T-helper 2 cell (primary cell): ENCODE measurements around the gene C12orf50.
A peak's percentile ranks its signal among the peaks of the same experiment; 100 is the strongest.
"Not testable (repeated sequence)": the region's sequence is repeated elsewhere in the genome, so short reads cannot be mapped to it uniquely, and the experiment has no call there.

Experiments used
- DNase-seq, 5 experiments: peaks; one replicate each; pipeline versions ENCODE4 v3.0.0 to v3.0.0-alpha.2; 2012 to 2022

C12orf50 gene

GRCh38 chr12:87988534-87988933, 40.7 kb downstream of the C12orf50 start:
- no peak for DNase-seq

GRCh38 chr12:87985069-87985675, 44.0 kb downstream of the C12orf50 start:
- DNase-seq = no peak

DNA sequence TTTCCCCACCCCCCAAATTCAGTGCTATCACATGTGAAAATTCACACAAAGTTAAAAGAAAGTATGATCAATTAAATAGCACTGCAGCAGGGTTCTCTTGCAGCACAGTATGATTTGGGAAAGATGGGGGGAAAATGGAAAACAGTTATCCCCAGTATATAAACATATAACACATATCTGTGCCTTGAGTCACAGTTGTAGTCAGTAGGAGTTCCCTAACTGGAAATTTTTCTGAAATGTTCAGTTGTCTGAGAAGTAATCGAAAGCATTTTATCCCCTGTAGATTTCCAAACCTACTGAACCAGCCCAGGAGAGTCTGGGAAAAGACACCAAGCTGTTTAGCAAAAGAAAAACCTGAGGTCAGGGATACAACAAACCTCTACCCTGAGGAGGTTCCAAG, 47.0 kb downstream of the C12orf50 start:
- no peak for DNase-seq

DNA sequence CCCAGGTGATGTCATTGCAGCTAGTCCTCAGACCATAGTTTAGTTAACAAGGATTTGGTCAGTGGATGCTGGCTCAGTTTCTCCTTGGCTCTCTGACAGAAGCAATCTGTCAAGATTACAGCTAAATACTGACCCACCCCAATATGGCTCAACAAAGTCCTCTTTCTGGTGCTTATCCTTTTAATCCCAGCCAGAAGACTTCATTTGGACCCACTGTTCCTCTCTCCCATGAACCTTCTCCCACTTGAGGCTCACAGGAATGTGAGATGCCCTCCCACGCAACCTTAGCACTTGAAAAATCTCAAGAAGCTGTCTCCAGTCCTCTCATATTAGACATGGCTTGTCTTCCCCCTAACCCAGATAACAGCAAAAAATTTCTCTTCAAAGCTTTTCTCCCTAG, 47.7 kb downstream of the C12orf50 start:
- no peak for DNase-seq

- no peak for DNase-seq
Measured at GRCh38 chr12:87975879-87976278, 53.3 kb downstream of the C12orf50 start.

GRCh38 chr12:87967871-87968270, 61.3 kb downstream of the C12orf50 start:
- no peak for DNase-seq

DNA sequence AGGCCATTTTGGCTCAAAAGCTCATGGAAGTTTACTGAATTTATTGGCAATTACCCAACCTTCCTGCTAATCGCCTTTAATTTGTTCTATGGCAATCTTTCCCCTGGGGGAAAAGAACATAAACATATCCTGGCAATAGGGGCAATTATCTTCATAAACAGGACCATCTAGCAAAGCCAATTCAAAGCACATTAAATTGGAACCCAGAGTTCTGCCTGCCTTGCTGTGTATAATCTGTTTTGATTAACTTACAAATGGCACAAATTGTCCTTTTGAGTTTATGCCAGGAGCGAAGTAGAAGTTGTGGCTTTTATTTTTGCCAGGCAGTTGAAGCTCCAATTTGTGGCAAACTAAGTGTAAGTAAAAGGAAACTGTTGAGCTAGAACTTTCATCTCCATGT, 68.6 kb downstream of the C12orf50 start:
- DNase-seq = no peak

DNA sequence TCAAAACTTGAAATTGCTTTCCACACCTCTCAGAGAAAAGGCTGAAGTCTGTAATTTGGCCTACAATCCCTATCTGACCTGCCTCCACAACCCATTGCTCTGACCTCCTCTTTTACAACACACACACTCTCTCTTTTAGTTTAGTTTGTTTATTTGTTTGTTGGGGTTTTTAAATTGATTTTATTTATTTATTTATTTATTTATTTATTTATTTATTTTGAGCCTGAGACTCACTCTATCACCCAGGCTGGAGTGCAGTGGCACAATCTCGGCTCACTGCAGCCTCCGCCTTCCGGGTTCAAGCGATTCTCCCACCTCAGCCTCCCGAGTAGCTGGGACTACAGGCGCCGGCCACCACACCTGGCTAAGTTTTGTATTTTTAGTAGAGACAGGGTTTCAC, 75.2 kb downstream of the C12orf50 start:
- not testable (repeated sequence) for DNase-seq

GRCh38 chr12:87953256-87953860, 75.8 kb downstream of the C12orf50 start:
- DNase-seq = peak in 1 of 5 experiments; percentile 46

GRCh38 chr12:87952850-87953249, 76.4 kb downstream of the C12orf50 start:
- no peak for DNase-seq

DNA sequence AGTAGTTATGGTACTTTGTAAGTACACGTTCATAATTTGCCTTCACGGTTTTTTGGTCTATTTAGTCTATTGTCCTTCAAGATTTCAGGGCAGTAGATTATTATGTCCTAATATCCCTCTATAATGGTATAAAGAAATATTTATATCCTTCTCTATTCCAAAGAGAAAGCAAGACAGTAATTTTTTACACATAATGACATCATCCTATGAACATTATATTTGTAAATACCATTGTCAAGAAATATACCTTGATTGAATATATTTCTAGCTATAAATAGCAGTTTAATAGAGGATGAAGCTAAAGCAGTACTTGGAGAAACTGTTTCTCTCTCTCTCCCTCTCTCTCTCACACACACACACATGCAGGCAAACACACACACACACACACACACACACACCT, 77.0 kb downstream of the C12orf50 start:
- no peak for DNase-seq

- DNase-seq = no peak
Measured at GRCh38 chr12:87943762-87944161, 85.4 kb downstream of the C12orf50 start.

DNA sequence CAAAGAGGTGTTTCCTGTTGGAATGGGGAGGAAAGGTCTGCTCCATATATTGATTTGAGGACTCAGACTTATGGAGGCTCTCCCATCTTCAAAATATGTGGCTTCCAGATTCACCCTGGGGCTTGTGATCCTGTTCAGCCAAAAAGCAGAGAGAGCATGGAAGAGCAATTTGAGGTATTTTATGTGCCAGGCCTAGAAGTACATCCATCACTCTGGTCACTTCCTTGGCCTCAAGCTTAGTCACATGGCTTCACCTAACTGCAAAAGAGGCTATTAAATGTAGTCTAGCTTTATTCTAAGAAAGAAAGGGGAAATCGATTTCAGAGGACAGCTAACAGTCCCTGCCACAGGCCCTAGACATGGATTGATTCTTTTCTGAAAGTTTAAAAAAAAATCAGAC, 86.2 kb downstream of the C12orf50 start:
- DNase-seq = no peak

- DNase-seq = no peak
Measured at GRCh38 chr12:87939182-87939581, 90.0 kb downstream of the C12orf50 start.

DNA sequence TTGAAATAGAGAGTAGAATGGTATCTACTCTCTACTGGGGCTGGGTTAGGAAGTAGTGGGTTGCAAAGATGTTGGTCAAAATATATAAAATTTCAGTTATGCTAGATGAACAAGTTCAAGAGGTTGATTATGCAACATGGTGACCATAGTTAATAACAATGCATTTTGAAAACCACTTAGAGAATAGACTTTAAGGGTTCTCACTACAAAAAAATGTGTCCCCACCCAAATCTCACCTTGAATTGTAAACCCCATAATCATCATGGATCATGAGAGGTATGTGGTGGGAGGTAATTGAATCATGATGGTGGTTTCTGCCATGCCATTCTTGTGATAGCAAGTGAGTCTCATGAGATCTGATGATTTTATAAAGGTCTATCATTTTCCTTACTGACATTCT, 94.0 kb downstream of the C12orf50 start:
- no peak for DNase-seq

DNA sequence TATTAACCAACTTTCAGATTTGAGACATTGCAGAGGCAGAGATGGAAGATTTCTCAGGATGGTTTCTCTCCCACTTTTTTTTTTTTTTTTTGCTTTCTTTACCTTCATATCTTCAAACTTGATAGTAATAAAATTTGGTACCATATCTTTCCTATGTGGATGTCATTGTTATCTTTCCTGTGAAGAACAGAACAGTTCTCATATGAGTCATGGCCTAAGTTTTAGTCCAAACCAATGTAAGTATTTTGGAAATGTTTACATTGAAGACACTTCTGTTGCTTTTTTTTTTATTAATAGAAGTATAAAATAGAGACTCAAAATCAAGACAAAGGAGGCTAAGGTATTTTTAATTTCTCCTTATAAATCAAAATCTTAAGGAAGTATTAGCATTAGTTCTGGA, 95.2 kb downstream of the C12orf50 start:
- DNase-seq = no peak

- no peak for DNase-seq
Measured at GRCh38 chr12:87931812-87932211, 97.4 kb downstream of the C12orf50 start.

DNA sequence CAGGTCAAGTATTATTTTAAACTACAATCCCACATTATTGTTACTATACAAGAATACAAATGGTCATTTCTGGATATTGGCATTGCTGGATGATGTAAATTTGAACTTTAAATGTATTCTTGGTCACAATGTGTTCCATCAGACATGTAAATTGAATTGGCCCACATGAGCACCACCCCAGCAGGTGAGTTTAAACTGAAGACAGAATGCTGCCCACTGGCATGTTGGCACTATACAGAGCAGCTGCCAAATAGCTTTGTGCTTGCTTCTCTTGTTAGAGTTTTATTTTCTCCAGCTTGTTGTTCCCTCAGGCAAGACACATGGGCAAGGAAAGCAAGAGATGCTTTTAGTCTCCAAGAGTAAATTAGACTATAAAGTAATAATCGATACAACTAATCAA, 98.6 kb downstream of the C12orf50 start:
- DNase-seq = no peak
